Left kidney (tissue), 2 donors: ENCODE data around the gene CDK15. TPM values are rescaled to one million over a fixed set of nuclear protein-coding genes. Genes with fewer than 3 reads are reported as not detected.

Experiments used
- DNase-seq: peaks from one replicate; pipeline ENCODE4 v3.0.0-alpha.2; 2013
- polyA plus RNA-seq: library from polyadenylated mRNA; unstranded; fragments of 120-200 nt; gene quantifications from one replicate; pipeline ENCODE4 v1.2.1, GENCODE V29; 2013; ENCODE audit not compliant: insufficient read length

Gene CDK15
- polyA plus RNA-seq, 1 donor: 1.4 TPM

DNA sequence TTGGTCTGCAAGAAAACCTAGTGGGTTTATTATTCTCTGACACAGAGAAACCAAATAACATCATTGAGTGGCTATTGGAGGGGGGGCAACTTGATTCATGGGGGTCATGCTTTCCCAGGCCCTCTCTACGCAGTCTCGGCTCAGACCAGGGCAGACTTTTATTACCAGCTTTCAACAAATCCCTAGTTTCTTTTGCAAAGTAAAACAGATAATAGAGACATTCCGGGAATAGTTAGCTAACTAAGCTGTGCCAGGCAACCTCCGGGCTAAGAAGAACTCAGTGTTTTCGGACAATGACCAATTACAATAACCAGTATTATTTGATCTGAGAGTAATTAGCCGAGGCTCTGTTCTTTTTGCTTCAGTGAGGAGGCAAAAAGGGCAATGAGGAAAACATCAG lies 66.3 kb downstream of the CDK15 start:
- DNase-seq: no peak

DNA sequence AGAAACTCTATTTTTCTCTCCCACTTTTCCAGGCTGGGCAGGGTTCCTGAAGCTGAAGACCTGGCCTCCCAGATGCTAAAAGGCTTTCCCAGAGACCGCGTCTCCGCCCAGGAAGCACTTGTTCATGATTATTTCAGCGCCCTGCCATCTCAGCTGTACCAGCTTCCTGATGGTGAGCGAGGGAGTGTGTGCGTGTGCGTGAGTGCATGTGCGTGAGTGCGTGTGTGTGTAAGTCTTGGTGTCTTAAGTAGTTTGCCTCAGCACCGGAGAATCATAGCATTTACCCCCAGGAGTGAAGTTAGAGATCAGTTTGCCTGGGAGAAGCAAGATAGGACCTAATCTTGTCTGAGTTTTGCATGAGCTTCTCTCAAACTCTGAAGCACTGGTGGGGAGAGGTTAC lies 73.7 kb downstream of the CDK15 start:
- DNase-seq: no peak

DNA sequence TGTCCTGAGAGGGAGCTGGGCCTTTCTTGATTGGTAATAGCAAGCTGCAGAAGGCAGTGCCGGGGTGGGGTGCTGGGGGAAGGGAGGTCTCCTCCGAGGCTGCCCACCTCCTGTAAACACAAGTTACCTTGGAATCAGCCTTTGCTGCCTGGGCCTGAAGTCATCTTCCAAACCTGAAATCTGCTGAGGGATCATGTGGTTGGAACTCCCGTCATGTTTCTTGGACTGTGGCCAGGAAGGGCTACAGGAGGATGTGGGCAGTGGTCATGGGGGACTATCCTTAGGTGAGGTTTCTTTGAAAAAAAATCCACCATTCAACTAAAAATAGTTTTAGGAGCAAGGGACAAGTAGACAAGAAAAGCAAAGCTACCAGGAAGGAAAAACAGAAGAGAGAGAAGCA lies 74.2 kb downstream of the CDK15 start:
- DNase-seq: no peak

DNA sequence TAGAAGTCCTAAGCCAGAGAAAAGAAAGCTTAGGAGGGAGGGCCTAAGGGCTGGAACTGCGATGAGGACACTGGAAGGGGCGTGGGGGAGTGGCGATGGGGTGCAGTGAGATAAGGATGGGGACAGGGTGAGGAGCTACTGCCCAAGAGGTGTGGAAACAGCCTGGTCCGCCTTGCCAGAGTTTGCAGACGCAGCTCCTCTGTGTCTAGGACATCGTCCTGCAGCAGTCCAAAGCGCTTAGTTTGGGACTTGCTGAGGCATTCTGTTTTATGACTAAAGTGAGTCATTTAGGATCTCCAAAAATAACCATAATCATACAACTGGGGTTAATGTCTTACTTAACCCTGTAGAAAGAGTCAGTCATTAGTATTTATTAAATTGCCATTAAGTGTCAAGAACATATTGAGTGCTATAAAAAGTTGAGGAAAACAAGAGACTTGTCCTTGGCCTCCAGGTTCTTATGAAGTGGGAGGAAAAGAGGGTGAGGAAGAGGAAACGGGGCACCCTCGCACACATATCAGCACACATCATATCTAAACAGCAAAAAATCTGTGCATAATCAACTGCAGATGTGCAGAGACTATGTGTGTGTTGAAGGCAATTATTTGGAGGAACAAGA lies 74.8 kb downstream of the CDK15 start:
- DNase-seq: no peak

DNA sequence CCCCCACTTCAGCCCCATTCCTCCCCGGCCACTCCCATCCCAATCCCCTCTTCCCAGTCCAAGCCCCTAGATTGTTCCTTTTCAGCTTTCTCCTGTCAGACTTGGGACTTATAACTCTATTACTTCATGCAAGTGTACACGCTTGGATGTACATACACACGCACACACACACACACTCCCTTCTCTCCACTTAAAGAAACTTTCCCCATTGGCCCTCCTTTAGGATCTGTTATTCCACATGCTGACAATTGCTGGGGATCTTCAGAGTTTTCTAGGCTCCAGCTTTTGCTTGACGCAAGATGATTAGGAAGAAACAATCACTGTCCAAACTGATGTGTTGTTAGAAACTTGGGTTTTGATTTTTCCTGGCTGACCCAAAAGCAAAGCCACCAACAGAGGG lies 75.4 kb downstream of the CDK15 start:
- no peak for DNase-seq

- DNase-seq: no peak
Observed at GRCh38 chr2:201882353-201883090, 76.2 kb downstream of the CDK15 start.

DNA sequence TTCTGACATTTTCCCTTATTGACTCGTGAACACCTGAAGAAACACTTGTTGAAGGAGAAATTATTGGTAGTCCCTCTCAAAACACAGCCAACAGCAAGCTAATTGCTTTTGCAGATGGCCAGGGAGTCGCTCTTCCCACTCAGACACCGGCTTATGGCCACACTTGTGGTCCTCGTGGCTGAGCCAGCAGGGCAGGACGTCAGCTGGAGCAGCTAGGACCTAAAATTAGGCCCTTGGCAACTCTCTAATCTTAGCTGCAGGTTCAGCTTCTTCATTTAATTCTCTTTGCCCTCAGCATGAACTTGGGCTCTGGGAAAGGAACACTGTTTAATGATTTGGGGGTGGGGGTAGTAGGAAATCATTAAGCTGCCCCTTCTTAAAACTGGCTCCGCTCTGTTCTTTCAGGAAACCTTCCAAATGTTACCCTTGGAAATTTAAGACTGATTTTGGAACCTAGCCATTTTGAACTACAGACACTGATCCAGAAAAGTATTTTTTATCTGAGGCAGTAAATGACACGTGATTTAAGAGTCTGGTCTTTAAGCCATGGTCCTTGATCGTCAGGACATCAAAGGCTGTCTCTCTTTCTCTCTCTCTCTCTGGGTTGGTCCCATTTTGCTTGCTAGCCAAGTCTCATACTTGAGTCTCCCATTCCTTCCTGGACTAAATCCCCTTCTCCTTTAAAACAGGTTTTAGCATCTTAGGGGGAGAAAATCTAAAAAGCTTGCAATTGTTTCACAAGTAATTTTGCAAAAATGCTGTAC lies 77.5 kb downstream of the CDK15 start:
- no peak for DNase-seq

DNA sequence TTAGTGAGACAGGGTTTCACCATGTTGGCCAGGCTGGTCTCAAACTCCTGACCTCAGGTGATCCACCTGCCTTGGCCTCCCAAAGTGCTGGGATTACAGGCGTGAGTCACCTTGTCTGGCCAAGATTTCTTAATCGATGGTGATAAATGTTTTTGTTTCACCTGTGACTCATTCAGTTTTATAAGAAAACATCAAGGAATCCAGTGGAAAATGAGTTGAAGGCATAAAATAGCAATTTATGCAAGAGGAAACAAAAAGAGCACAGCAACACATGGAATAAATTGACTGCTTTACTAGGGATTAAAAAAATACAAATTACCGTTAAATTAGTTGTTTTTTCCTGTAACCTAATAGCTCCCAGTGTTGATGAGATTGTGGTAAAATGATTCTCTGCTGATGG lies 80.2 kb downstream of the CDK15 start:
- DNase-seq: no peak

DNA sequence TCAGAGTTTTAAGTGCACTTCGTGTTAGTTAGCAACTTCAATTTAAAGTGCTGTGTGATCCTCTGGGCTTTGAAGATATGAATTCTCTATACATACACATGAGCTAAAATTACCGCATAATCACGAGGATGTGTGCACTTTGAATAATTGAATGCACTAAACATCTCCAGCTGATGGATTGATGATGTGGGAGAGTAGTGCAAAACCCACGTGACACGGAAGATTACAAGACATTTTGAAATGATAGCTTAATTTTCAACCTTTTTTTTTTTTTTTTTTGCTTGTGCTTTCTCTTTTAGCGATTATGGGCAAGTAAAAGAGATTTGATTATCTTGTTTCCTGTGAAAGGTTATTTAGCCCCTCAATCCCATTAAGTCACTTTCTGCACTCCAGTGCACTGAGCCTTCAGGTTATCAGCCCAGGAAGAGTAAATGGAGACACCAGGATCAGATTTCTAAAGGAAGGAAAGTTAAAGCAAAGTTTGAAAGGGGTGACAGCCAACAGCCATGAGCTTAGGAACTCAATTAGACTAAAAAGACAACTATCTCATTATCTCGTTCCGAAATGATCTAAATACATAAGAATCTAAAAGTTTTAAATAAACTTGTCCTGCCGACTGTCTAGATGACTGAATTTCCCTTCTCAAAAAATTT lies 81.6 kb downstream of the CDK15 start:
- DNase-seq: no peak

DNA sequence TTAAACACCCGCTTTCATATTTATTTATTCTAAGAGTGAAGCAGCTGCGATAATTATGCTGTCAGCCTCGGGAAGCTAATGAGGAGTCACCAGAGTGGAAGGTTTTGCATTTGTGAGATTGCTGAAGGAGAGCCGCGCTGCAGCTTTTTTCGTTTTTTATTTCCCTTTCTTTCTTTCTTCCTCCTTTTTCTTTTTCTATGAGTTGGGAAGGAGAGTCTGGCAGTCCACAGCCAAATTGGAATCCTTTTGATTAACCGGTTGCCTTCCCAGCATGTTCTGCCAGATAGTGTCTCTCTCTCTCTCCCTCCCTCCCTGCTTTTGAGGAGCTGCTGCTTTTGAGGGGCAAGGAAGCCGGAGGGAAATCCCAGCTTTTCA lies 82.1 kb downstream of the CDK15 start:
- DNase-seq: no peak

DNA sequence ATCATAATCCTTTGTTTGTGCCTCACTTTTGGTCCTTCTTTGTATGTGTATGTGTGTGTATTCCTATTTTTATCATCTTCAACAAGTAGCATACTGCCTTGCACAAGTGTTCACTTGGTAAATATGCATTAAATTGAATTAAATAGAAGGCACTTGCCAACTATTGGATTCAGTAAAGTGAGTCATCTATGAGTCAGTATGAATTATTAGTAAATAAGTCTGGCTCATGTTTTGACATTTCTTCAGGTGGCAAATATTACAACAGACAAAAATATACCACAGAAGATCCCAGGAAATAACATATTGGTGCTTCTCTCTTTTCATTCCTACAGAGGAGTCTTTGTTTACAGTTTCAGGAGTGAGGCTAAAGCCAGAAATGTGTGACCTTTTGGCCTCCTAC lies 84.1 kb downstream of the CDK15 start:
- DNase-seq: no peak

GRCh38 chr2:201891676-201892075 lies 85.3 kb downstream of the CDK15 start:
- no peak for DNase-seq

- no peak for DNase-seq
Observed at GRCh38 chr2:201892516-201892915, 86.2 kb downstream of the CDK15 start.

DNA sequence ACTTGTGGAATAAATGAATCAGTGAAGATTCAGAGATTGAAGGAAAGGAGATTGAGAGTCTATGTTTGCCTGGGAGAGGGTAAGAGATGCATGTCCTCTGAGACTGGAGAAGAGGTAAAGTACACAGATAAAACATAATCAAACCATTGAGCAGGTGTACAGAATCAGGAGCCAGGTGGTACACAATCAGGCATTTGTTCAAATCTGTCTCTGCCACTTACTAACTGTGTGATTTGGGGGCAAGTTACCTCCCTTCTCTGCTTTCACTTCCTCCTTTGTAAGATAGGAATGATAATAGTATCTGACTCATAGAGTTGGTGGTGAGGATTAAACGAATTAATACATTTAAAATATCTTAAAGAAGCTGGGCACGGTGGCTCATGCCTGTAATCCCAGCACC lies 94.0 kb downstream of the CDK15 start:
- no peak for DNase-seq

- no peak for DNase-seq
Observed at GRCh38 chr2:201901786-201902185, 95.4 kb downstream of the CDK15 start.

DNA sequence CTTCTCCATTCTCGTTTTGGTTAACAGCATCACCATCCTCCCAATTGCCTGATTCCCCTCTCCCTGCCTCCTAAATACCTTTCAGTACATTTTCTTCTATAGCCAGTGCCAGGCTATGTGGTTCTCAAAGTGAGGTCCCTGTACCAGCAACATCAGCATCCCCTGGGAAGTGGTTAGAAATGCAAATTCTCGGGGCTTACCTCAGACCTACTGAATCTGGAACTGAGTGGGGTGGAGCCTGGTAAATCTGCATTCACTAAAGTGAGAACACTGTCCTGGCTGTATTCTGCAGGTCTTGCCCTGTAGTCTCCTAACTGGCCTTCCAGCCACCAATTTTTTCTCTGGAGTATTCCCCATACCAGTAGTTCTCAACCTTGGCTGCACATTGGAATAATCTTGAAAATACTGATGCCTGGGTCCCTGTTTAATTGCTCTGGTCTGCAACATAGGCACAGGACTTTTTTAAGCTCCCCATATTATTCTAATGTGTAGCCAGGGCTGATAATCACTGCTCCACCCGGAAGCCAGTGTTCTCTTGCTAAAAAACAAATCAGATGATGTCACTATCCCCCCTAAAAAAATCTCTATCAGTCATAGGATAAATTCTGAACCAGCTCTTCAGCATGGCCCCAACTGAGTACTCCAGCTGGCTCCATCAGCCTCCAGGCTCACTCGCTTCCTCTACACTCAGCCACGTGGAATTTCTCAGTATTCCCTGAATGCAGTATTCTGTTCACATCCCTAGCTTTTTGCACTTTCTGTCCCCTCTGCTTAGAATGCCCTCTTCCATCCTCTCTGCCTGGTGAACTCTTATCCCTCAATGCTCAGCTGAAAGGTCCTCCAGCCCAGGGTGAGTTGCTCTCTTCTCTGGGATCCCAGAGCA lies 98.4 kb downstream of the CDK15 start:
- DNase-seq: no peak

DNA sequence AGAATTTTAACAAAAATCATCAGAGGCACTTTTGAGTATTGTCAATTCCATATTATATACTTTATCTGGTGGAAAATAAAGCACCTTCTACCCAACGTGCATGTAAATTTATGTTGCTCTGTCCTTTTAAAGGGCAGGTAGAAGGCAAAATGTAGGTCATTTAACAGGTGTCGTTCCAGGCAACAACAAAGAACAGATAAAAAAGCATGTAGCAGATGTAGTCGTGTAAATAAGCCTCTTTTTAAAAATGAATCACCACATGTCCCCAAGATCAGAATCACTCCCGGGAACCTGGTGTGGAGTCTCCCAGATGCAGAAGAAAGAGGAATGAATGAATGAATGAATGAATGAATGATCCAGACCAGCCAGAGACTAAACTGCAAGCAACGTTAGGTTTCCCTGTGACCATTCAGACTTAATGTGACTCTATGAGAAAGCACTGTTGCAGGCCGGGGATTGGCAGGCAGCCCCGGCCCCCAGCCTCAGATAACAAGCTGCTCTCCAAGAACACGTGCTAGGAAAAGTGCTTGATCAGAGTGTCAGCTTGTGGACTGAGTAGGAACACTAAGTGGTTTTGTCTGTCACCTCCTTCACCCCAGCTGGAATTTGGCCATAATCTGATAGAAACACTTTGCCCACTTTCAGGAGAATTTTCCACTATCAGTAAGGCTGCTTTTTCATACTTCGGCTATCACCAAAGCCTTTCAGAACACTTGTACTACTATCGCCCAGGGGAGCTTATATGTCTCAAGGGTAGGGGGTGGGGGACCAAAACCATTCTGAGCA lies 100.6 kb downstream of the CDK15 start:
- DNase-seq: no peak

- no peak for DNase-seq
Observed at GRCh38 chr2:201907563-201907881, 101.2 kb downstream of the CDK15 start.

- no peak for DNase-seq
Observed at GRCh38 chr2:201908901-201909300, 102.6 kb downstream of the CDK15 start.

GRCh38 chr2:201909348-201909747 lies 103.0 kb downstream of the CDK15 start:
- DNase-seq: no peak

DNA sequence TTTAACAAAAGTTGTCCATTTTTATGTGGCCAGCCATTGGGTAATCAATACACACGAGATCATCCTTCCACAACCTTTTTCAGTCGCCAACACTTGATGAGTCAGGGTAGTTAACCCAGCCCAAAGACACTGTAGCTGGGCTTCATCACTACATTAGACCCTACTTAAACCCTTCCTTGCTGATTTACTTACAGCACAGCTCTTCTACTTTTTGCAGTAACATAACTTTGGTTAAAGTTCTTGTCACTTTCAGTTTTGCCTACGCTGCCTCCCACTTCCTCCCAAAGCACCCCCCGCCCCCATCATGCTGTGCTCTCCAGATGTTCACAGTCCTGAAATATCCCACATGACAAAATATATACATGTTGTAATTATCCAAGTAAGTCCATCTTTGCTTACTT lies 103.6 kb downstream of the CDK15 start:
- no peak for DNase-seq
